Measurements from ENCODE around the gene CATSPER1. TPM values are rescaled to one million over a fixed set of nuclear protein-coding genes. Genes with fewer than 3 reads are reported as not detected.
"Not testable (repeated sequence)": the region's sequence is repeated elsewhere in the genome, so short reads cannot be mapped to it uniquely, and the experiment has no call there.

The CATSPER1 gene
- total RNA-seq, 1 donor from 2014 or later = 3.4 TPM

DNA sequence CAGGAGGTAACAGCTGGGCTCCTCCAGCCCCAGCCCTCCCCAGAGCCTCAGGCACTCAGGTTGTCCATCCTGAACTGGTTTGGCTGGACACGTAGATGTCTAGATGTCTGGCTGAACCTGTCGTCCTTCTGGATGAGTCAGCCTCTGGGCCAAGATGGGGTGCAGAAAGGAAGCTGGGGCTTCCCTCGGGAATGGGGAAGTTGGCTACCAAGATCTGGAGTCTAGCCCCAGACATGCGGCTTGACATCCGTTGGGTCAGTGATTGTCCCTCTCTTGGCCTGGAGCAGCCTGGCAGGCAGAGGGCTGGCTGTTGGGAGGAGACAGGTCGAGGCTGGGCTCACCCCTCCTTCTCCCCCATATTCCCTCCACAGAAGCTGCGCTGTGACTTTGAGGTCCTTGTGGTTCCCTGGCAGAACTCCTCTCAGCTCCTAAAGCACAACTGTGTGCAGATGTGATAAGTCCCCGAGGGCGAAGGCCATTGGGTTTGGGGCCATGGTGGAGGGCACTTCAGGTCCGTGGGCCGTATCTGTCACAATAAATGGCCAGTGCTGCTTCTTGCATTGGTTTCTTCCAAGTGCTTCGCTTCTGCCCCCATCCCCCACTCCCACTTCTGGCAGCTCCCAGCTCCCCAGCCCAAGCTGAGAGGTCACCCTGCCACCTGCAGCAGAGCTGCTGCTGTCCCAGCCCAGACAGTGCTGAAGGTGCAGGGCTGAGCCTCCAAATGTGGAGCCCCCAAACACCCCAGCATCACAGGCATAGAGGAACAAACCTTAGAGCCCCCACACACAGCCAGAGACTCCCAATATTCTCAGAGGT is 13.1 kb downstream of the CATSPER1 start:
- Histone ChIP-seq H3K4me3 (no peak overlapping the region), H3K27ac (no peak overlapping the region), H3K9me3 (no peaks in the 10 kb centered on the region), H3K4me1 (peaks cover 9% of the 10 kb centered on the region), H3K27me3 (peaks cover 18% of the 10 kb centered on the region), H3K36me3 (no peaks in the 10 kb centered on the region)
- intact Hi-C loops (cut with DNase I) = no loop called here
- ATAC-seq (peak; percentile 38), DNase-seq (no peak)
- TF ChIP-seq, protein P1, sequence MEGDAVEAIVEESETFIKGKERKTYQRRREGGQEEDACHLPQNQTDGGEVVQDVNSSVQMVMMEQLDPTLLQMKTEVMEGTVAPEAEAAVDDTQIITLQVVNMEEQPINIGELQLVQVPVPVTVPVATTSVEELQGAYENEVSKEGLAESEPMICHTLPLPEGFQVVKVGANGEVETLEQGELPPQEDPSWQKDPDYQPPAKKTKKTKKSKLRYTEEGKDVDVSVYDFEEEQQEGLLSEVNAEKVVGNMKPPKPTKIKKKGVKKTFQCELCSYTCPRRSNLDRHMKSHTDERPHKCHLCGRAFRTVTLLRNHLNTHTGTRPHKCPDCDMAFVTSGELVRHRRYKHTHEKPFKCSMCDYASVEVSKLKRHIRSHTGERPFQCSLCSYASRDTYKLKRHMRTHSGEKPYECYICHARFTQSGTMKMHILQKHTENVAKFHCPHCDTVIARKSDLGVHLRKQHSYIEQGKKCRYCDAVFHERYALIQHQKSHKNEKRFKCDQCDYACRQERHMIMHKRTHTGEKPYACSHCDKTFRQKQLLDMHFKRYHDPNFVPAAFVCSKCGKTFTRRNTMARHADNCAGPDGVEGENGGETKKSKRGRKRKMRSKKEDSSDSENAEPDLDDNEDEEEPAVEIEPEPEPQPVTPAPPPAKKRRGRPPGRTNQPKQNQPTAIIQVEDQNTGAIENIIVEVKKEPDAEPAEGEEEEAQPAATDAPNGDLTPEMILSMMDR (IDR thresholded peaks at IDR 0.05) = no peak

DNA sequence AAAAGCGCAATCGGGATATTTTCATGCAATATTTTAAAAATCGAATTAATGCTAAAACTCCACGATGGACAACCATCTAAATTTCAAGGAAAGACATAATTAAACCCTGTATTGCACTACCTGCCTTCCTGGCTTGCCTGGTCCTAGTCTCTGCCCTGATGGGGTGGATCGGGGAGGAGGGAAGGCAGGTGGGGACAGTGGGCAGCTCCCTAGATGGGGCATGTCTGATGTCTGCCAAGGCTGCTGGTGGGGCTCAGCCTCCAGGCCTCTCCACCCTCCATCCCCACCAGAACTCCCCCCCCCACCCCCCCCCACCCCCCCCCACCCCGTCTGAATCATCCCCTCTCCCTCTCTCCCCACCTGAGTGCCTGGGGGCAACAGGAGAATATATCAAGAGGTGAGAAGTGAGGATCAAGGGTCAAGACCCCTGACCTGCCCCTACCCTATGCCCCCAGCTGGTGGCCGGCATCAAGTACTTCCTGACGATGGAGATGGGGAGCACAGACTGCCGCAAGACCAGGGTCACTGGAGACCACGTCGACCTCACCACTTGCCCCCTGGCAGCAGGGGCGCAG is 13.8 kb downstream of the CATSPER1 start:
- Histone ChIP-seq H3K9me3 (no peaks in the 10 kb centered on the region), H3K4me1 (peaks cover 9% of the 10 kb centered on the region), H3K4me3 (peak overlapping the region; percentile 29), H3K27ac (peak overlapping the region; percentile 72), H3K36me3 (no peaks in the 10 kb centered on the region), H3K27me3 (peaks cover 18% of the 10 kb centered on the region)
- TF ChIP-seq, protein P1 (IDR thresholded peaks at IDR 0.05) = no peak
- DNase-seq (no peak), ATAC-seq (no peak)
- intact Hi-C loops (cut with DNase I) = no loop called here

DNA sequence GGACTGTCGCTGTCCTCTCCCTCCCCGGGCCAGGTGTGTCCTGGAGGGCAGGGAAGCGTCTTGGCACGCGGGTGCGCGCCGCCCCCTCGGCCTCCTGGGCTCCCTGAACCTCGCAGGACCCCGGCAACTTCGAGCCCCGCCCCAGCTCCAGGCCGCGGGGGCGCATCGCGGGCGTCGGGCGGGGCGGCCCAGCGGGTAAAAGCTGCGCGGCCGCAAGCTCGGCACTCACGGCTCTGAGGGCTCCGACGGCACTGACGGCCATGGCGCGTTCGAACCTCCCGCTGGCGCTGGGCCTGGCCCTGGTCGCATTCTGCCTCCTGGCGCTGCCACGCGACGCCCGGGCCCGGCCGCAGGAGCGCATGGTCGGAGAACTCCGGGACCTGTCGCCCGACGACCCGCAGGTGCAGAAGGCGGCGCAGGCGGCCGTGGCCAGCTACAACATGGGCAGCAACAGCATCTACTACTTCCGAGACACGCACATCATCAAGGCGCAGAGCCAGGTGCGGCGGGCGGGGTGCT is 14.4 kb downstream of the CATSPER1 start, which contains the start of gene CST6:
Gene CST6, plus strand, starts transcription at position 224 of the 519 bp plus-strand sequence. Its CDS starts 37 bp downstream, at position 261.
- intact Hi-C loops (cut with DNase I) = no loop called here
- H3K4me3 ChIP-seq = peak within 1 kb of the TSS; percentile 29
- TF ChIP-seq, protein P1 (IDR thresholded peaks at IDR 0.05) = no peak
- H3K27ac ChIP-seq = peak within 1 kb of the TSS; percentile 72
- peaks cover 18% of the 10 kb centered on the region for H3K27me3 ChIP-seq
- peak; percentile 21 for ATAC-seq
- H3K9me3 ChIP-seq = no peaks in the 10 kb centered on the region
- H3K4me1 ChIP-seq = peaks cover 9% of the 10 kb centered on the region
- no peaks in the 10 kb centered on the region for H3K36me3 ChIP-seq
- peak; percentile 72 for DNase-seq

DNA sequence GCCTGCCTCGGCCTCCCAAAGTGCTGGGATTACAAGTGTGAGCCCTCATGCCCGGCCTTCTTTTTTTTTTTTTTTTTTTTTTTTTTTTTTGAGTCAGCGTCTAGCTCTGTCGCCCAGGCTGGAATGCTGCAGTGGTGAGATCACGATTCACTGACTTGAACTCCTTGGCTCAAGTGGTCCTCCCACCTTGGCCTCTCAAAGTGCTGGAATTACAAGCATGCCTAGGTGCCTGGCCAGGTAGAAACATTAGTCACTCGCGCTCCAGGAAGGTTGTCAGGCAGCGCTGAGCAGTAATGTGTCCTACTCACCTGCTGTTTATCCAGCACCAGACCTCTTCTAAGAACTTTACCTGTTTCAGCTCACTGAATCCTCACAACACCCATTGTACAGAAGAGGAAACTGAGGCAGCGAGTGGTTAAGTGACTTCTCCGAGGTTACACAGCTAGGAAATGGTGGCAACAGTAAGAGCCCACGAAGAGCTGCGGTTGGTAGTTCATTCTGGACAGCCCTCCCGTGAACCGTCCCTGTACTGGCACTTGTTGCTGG is 15.0 kb downstream of the CATSPER1 start:
- Histone ChIP-seq H3K36me3 (no peaks in the 10 kb centered on the region), H3K4me1 (peaks cover 9% of the 10 kb centered on the region), H3K27ac (peak overlapping the region; percentile 72), H3K9me3 (no peaks in the 10 kb centered on the region), H3K27me3 (peaks cover 18% of the 10 kb centered on the region), H3K4me3 (peak overlapping the region; percentile 29)
- DNase-seq (peak; percentile 83), ATAC-seq (peak; percentile 85)
- TF ChIP-seq, protein P1 (IDR thresholded peaks at IDR 0.05) = no peak
- intact Hi-C loops (cut with DNase I) = no loop called here

DNA sequence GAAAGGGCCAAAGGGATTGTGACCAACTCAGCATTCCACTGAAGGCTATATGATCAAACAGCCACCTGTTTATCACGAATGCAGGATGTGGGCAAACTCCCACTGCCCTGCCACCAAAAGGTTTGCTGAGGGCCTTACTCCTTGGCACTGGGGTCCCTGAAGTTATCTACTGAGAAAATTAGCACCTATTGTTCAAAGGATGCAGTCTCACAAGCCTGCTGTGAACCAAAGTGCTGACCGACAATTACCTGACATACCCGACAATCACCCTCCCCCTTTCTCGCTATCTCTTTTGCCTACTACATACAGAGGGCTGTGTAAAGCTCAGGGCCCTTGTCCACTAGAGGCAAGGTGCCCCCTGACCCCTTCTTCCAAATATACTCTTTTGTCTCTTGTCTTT is 16.2 kb downstream of the CATSPER1 start:
- H3K27ac ChIP-seq = not testable (repeated sequence)

More for the DNA sequence above, 16.2 kb downstream of the CATSPER1 start:
- H3K9me3 ChIP-seq; ATAC-seq; intact Hi-C loops (cut with DNase I); H3K4me1 ChIP-seq; DNase-seq; H3K4me3 ChIP-seq; H3K36me3 ChIP-seq: not testable (repeated sequence)
- H3K27me3 ChIP-seq = peaks cover 18% of the 10 kb centered on the region
